Esophagus squamous epithelium (tissue), 5 donors: ENCODE data around the gene RNGTT. TPM values are rescaled to one million over a fixed set of nuclear protein-coding genes. Genes with fewer than 3 reads are reported as not detected.
"Not testable (repeated sequence)": the region's sequence is repeated elsewhere in the genome, so short reads cannot be mapped to it uniquely, and the experiment has no call there.

ENCODE experiments used
- DNase-seq: peaks from one replicate; lab custom pipeline; 2025; lab: John Stamatoyannopoulos, UW
- H3K27ac ChIP-seq, 4 donors: fragments of 200-600 bp; sonication (generic); one replicate each; pipeline ENCODE4 v1.5.1; 2016 to 2019; ENCODE audit warnings: mild to moderate bottlenecking in 1 of 4
- H3K27me3 ChIP-seq, 4 donors: fragments of 200-600 bp; sonication (generic); 1 replicate in 3 of 4; 2 replicates in 1 of 4; pipeline versions ENCODE4 v1.5.1 to v1.6.0; 2017 to 2021; ENCODE audit warnings: antibody characterized with exemption in 1 of 4
- H3K36me3 ChIP-seq, 3 donors: fragments of 200-600 bp; sonication (generic); one replicate each; pipeline ENCODE4 v1.5.1; 2016 to 2019
- H3K4me1 ChIP-seq, 3 donors: fragments of 200-600 bp; sonication (generic); one replicate each; pipeline ENCODE4 v1.5.1; 2017 to 2019
- H3K4me3 ChIP-seq, 4 donors: fragments of 200-600 bp; sonication (generic); 1 replicate in 3 of 4; 2 replicates in 1 of 4; pipeline ENCODE4 v1.5.1; 2016 to 2019; ENCODE audit warnings: mild to moderate bottlenecking in 2 of 4, moderate library complexity in 1 of 4
- H3K9me3 ChIP-seq, 3 donors: fragments of 200-600 bp; sonication (generic); one replicate each; pipeline ENCODE4 v1.5.1; 2016 to 2019
- CTCF ChIP-seq, 6 experiments: fragments of 450-650 bp in 4 of 6; fragments of 200-600 bp in 2 of 6; sonication (generic) in 2 of 6; IDR thresholded peaks; one replicate each; pipeline ENCODE4 v1.5.1; 2016 to 2019; ENCODE audit warnings: antibody characterized with exemption in 6 of 6, mild to moderate bottlenecking in 4 of 6, moderate library complexity in 4 of 6
- POLR2A ChIP-seq, 4 donors: fragments of 450-650 bp; IDR thresholded peaks; one replicate each; pipeline ENCODE4 v1.6.1; 2017; ENCODE audit warnings: antibody characterized with exemption in 4 of 4, mild to moderate bottlenecking in 4 of 4, moderate library complexity in 3 of 4
- WGBS, 2 donors: methylation state at CpG; one replicate each; pipeline ENCODE4 v1.1.5; 2018; 5-methylcytosine and 5-hydroxymethylcytosine counted together
- intact Hi-C: fragments of 100-400 bp; cut with DNase I; formaldehyde crosslinking; loops from one replicate; pipeline ENCODE4 v1.15.0; 2022
- total RNA-seq, 4 donors: library from RNA; depleted of rRNA; stranded (reverse); fragments of >200 nt; gene quantifications; one replicate each; pipeline ENCODE4 v1.1.0, GENCODE V29; 2016
- donor health status: DM: yes; HTN: yes; CAD: no.

RNGTT gene
- total RNA-seq, 4 donors from 2014 or later = 8.3 to 22.3 (median 18.3) TPM

GRCh38 chr6:88913471-88913870 lies 49.9 kb downstream of the RNGTT start:
- no peak for TF ChIP-seq CTCF (IDR thresholded peaks at IDR 0.05)
- no peak for TF ChIP-seq POLR2A (IDR thresholded peaks at IDR 0.05)
- H3K27ac ChIP-seq = no peak overlapping the region
- no peaks in the 10 kb centered on the region for H3K27me3 ChIP-seq
- no peak overlapping the region for H3K4me3 ChIP-seq
- 91 to 92% methylated on average over 3 of the region's 3 CpGs for WGBS, 2 donors
- H3K9me3 ChIP-seq = no peaks in the 10 kb centered on the region
- intact Hi-C loops = no loop called here
- H3K4me1 ChIP-seq = peaks cover 0 to 27% (median 7%) of the 10 kb centered on the region in 3 donors
- no peak for DNase-seq
- H3K36me3 ChIP-seq = no peaks in the 10 kb centered on the region

- Histone ChIP-seq H3K27me3 (no peaks in the 10 kb centered on the region), H3K36me3 (peaks cover 0 to 1% (median 0%) of the 10 kb centered on the region in 3 donors), H3K4me1 (peaks cover 0 to 13% (median 7%) of the 10 kb centered on the region in 3 donors), H3K9me3 (no peaks in the 10 kb centered on the region), H3K4me3 (no peak overlapping the region), H3K27ac (no peak overlapping the region)
- DNase-seq = no peak
- intact Hi-C loops = no loop called here
- WGBS, 2 donors = 75 to 84% methylated on average over 7 of the region's 7 CpGs
- TF ChIP-seq CTCF (IDR thresholded peaks at IDR 0.05) = no peak
- no peak for TF ChIP-seq POLR2A (IDR thresholded peaks at IDR 0.05)
These were observed 52.3 kb downstream of the RNGTT start for GRCh38 chr6:88910922-88911778.

GRCh38 chr6:88908598-88909548 lies 54.5 kb downstream of the RNGTT start:
- no peak overlapping the region for H3K27ac ChIP-seq
- no peaks in the 10 kb centered on the region for H3K27me3 ChIP-seq
- DNase-seq = no peak
- no peaks in the 10 kb centered on the region for H3K9me3 ChIP-seq
- peaks cover 0 to 24% (median 0%) of the 10 kb centered on the region in 3 donors for H3K36me3 ChIP-seq
- WGBS, 2 donors = 53 to 76% methylated on average over 7 to 9 of the region's 9 CpGs
- peaks cover 0 to 12% (median 7%) of the 10 kb centered on the region in 3 donors for H3K4me1 ChIP-seq
- intact Hi-C loops = no loop called here
- H3K4me3 ChIP-seq = no peak overlapping the region
- no peak for TF ChIP-seq POLR2A (IDR thresholded peaks at IDR 0.05)
- TF ChIP-seq CTCF (IDR thresholded peaks at IDR 0.05) = no peak

- DNase-seq, H3K4me3 ChIP-seq, intact Hi-C loops, H3K27ac ChIP-seq, H3K9me3 ChIP-seq, H3K27me3 ChIP-seq: not testable (repeated sequence)
- H3K36me3 ChIP-seq = peaks cover 0 to 41% (median 0%) of the 10 kb centered on the region in 3 donors
- peaks cover 0 to 12% (median 5%) of the 10 kb centered on the region in 3 donors for H3K4me1 ChIP-seq
- WGBS, 2 donors = 70 to 78% methylated on average over 2 of the region's 2 CpGs
These were observed 56.3 kb downstream of the RNGTT start for GRCh38 chr6:88907148-88907547.

GRCh38 chr6:88899569-88900316 lies 63.7 kb downstream of the RNGTT start:
- Histone ChIP-seq H3K4me1 (no peaks in the 10 kb centered on the region), H3K27me3 (no peaks in the 10 kb centered on the region), H3K4me3 (no peak overlapping the region), H3K27ac (no peak overlapping the region), H3K36me3 (peaks cover 0 to 43% (median 4%) of the 10 kb centered on the region in 3 donors), H3K9me3 (no peaks in the 10 kb centered on the region)
- intact Hi-C loops = no loop called here
- no peak for DNase-seq
- 96 to 97% methylated on average over 2 of the region's 2 CpGs for WGBS, 2 donors
- TF ChIP-seq POLR2A (IDR thresholded peaks at IDR 0.05) = no peak
- TF ChIP-seq CTCF (IDR thresholded peaks at IDR 0.05) = peak in 1 of 6 experiments; percentile 17
